NT2/D1 (cell line): Measurements from ENCODE around the gene IST1.
"Not testable (repeated sequence)": the region's sequence is repeated elsewhere in the genome, so short reads cannot be mapped to it uniquely, and the experiment has no call there.

Source experiments
- DNase-seq: peaks from one replicate; pipeline ENCODE4 v3.0.0-alpha.2; 2011; ENCODE audit warnings: low read depth, low spot score
- H3K27me3 ChIP-seq: 2 replicates; pipeline ENCODE4 v1.6.0; 2011; ENCODE audit warnings: mild to moderate bottlenecking; ENCODE audit not compliant: insufficient read length, insufficient read depth
- H3K36me3 ChIP-seq: 2 replicates; pipeline ENCODE4 v1.6.1; 2011; ENCODE audit warnings: mild to moderate bottlenecking, low read length, mixed read lengths; ENCODE audit not compliant: insufficient read depth, insufficient read length
- H3K4me1 ChIP-seq: 2 replicates; pipeline ENCODE4 v1.5.1; 2011; ENCODE audit not compliant: insufficient read depth, insufficient read length
- H3K4me3 ChIP-seq: 2 replicates; pipeline ENCODE4 v1.5.1; 2011; ENCODE audit warnings: low read depth; ENCODE audit not compliant: insufficient read length
- H3K9ac ChIP-seq: 2 replicates; pipeline ENCODE4 v1.6.0; 2011; ENCODE audit warnings: low read depth; ENCODE audit not compliant: insufficient read length
- H3K9me3 ChIP-seq: 2 replicates; pipeline ENCODE4 v1.5.1; 2011; ENCODE audit warnings: mild to moderate bottlenecking, low read length; ENCODE audit not compliant: insufficient read depth
- SUZ12 ChIP-seq: IDR thresholded peaks from 2 replicates; pipeline ENCODE4 v1.6.1; 2011; ENCODE audit not compliant: insufficient read length, insufficient read depth; ENCODE audit errors: extremely low read depth
- YY1 ChIP-seq: IDR thresholded peaks from 2 replicates; pipeline ENCODE4 v1.6.1; 2011; ENCODE audit not compliant: insufficient read length, insufficient read depth
- ZNF274 ChIP-seq: IDR thresholded peaks from 2 replicates; pipeline ENCODE4 v1.6.1; 2011; ENCODE audit warnings: mild to moderate bottlenecking, low read depth, low read length

IST1 gene

DNA sequence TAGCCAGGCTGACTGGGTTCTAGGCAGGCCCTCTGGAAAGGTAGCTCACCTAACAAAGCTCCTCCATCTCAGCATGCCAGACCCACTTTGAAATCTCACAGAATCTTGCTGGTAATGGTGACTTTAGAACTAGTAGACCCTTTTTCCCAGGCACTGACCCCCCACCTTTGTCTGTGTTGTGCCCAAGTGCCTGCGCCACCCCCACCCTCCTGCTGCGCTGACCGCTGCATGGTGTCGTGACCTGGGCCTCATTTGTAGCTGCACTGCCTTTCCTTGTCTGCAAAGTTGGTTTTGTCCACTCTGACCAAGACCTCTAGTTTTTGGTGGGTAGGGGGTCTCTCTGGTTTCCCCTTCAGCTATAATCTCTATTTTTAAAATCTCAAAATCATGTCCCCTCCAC lies 42.8 kb upstream of the IST1 start:
- DNase-seq = no peak
- no peak for TF ChIP-seq SUZ12
- TF ChIP-seq YY1 = no peak
- no peak for TF ChIP-seq ZNF274
- Histone ChIP-seq H3K36me3 (peaks cover 96% of the 10 kb centered on the region), H3K9ac (no peak overlapping the region), H3K9me3 (no peaks in the 10 kb centered on the region), H3K4me1 (no peaks in the 10 kb centered on the region), H3K4me3 (no peak overlapping the region), H3K27me3 (no peaks in the 10 kb centered on the region)

DNA sequence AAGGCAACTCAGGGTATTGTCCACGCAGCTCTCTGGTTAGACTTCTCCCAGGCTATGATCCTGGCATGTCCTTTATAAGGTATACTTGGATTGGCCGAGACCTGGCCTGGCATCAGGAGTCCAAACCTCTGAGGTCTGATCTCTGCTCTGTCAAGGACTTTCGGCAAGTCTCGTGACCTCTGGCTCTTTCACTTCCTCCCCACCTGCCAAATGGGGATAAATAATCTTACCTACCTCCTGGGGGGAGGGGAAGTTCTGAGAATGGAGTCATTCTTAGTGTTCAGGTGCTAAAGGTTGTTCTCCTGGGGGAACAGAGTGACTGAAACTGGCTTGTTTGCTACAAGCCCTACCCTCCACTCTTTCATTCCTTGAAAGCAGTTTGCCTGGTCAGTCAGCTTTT lies 41.9 kb upstream of the IST1 start:
- Histone ChIP-seq H3K4me3 (no peak overlapping the region), H3K36me3 (peaks cover 91% of the 10 kb centered on the region), H3K27me3 (no peaks in the 10 kb centered on the region), H3K9ac (no peak overlapping the region), H3K9me3 (no peaks in the 10 kb centered on the region), H3K4me1 (no peaks in the 10 kb centered on the region)
- no peak for DNase-seq
- TF ChIP-seq ZNF274 (no peak), YY1 (no peak), SUZ12 (no peak)

DNA sequence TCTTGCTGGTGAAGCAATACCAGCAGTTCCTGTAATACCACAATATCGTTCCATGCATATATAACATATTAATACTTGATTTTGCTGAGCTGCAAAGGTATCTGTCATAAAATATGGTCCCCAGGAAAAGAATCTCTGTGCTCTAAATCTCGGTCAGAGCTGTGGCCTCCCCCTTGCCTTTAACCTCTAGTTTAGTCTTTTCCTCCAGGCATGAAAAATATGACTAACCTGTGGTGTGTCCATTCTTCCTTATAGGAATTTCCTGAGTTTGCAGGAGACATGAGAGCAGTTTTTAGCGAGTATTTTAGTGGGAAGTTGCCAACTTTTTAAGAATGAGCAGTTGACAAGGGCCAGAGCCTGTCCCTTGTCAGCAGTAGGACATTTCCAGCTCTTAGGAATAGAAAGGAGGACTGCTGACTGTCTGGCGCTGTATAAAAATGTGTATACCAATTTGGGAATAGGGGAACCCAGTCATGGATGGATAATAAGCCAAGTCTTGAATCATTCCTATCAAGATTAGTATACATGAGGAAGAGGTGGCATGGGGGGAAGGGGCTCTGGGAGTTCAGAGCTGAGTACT lies 40.9 kb upstream of the IST1 start:
- TF ChIP-seq ZNF274 (no peak), SUZ12 (no peak), YY1 (no peak)
- H3K27me3 ChIP-seq = no peaks in the 10 kb centered on the region
- no peaks in the 10 kb centered on the region for H3K4me1 ChIP-seq
- no peak overlapping the region for H3K9ac ChIP-seq
- peaks cover 84% of the 10 kb centered on the region for H3K36me3 ChIP-seq
- no peak for DNase-seq
- H3K4me3 ChIP-seq = no peak overlapping the region
- no peaks in the 10 kb centered on the region for H3K9me3 ChIP-seq

- DNase-seq = no peak
- peaks cover 81% of the 10 kb centered on the region for H3K36me3 ChIP-seq
- TF ChIP-seq ZNF274 = no peak
- TF ChIP-seq SUZ12 = no peak
- TF ChIP-seq YY1 = no peak
- no peaks in the 10 kb centered on the region for H3K9me3 ChIP-seq
- H3K4me3 ChIP-seq = no peak overlapping the region
- H3K27me3 ChIP-seq = no peaks in the 10 kb centered on the region
- H3K9ac ChIP-seq = no peak overlapping the region
- H3K4me1 ChIP-seq = no peaks in the 10 kb centered on the region
Observed at GRCh38 chr16:71855937-71856662, 39.2 kb upstream of the IST1 start.

- Histone ChIP-seq H3K27me3 (no peaks in the 10 kb centered on the region), H3K9ac (no peak overlapping the region), H3K36me3 (peaks cover 71% of the 10 kb centered on the region), H3K9me3 (no peaks in the 10 kb centered on the region), H3K4me3 (no peak overlapping the region), H3K4me1 (no peaks in the 10 kb centered on the region)
- no peak for DNase-seq
- TF ChIP-seq SUZ12 (no peak), YY1 (no peak), ZNF274 (no peak)
Observed at GRCh38 chr16:71859762-71860521, 35.4 kb upstream of the IST1 start.

DNA sequence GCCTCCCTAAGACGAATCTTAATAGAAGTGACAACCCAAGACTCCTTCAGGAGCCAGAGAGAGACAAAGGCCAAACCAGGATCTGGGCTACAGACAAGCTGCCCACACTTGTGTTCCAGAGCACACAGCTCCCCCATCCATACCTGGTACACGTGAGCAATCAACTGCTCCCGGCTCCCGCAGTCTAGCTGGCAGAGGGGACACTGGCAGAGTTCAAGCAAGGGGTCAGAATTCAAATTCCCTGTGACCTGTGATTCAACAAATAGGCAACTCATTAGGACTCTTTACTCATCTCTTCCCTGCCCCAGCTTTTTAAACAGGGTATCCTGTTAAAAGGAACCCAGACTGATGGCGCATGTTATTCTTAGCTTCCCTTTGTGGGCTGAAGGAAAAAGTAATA lies 31.3 kb upstream of the IST1 start:
- Histone ChIP-seq H3K9ac (no peak overlapping the region), H3K4me1 (no peaks in the 10 kb centered on the region), H3K4me3 (no peak overlapping the region), H3K27me3 (no peaks in the 10 kb centered on the region), H3K36me3 (peaks cover 45% of the 10 kb centered on the region), H3K9me3 (no peaks in the 10 kb centered on the region)
- DNase-seq = no peak
- TF ChIP-seq ZNF274 = no peak
- no peak for TF ChIP-seq YY1
- no peak for TF ChIP-seq SUZ12

DNA sequence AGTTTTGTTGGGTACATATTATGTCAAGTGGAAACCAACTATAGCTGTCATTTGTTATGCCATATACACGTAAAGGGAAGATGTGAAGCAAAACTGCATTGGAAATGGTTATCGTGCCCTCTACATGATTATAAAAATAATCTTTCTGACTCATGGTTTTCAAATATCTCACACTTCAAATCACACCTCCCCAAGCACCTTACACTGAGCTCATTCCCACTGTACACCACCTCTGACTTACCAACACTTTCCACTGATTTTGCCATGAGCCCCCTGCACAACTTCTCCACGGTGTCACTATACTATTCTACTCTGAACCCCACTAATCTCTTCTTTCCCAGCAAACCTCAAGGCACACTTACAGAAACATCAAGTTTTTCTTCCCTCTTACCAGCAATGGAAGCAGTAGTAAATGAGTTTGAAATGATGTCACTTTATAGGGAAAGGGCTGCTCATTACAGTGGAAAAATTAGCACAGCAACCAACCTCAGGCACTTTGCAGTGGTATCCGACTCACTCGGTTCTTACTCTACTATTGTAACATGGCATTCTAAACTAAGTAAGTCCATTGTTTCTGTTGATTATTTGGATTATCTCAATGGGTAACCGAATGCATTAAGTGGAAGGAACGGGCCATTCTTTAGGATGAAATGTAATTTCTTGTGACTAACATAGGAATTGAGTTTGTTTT lies 30.0 kb upstream of the IST1 start:
- DNase-seq = no peak
- Histone ChIP-seq H3K27me3 (no peaks in the 10 kb centered on the region), H3K9me3 (no peaks in the 10 kb centered on the region), H3K36me3 (peaks cover 34% of the 10 kb centered on the region), H3K9ac (no peak overlapping the region), H3K4me3 (no peak overlapping the region), H3K4me1 (peaks cover 2% of the 10 kb centered on the region)
- no peak for TF ChIP-seq SUZ12
- no peak for TF ChIP-seq ZNF274
- no peak for TF ChIP-seq YY1

DNA sequence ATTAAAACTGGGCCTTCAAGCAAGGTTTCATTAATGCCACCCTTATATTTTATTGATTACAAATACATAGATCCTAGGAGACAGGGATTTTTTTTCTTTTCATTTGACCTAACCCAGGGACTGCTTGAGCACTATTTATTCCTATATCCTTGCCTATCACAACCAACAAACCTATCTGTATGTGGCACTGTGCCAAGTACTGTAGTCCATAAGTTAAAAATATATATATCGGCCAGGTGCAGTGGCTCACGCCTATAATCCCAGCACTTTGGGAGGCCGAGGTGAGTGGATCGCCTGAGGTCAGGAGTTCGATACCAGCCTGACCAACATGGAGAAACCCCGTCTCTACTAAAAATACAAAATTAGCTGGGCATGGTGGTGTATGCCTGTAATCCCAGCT lies 28.2 kb upstream of the IST1 start:
- not testable (repeated sequence) for H3K4me1 ChIP-seq, H3K27me3 ChIP-seq, DNase-seq, H3K4me3 ChIP-seq, H3K9me3 ChIP-seq, H3K9ac ChIP-seq
- peaks cover 20% of the 10 kb centered on the region for H3K36me3 ChIP-seq
